Activated CD4-positive, alpha-beta memory T cell treated with anti-CD3 and anti-CD28 coated beads, Interleukin-2, amount 10 ng/mL, durations not matched to agents 7 days and 5 days (primary cell): ENCODE results near the gene NUDT9. TPM values are rescaled to one million over a fixed set of nuclear protein-coding genes. Genes with fewer than 3 reads are reported as not detected.
"Not testable (repeated sequence)": the region's sequence is repeated elsewhere in the genome, so short reads cannot be mapped to it uniquely, and the experiment has no call there.

Source experiments
- CTCF ChIA-PET: fragments of 350-600 bp; sonication (Branson Sonifier 250); formaldehyde crosslinking; loops from one replicate; lab custom pipeline; 2021; ENCODE audit warnings: antibody characterized with exemption, inconsistent platforms; lab: Charles Lee
- POLR2A ChIA-PET: fragments of 350-600 bp; sonication (Branson Sonifier 250); formaldehyde crosslinking; loops from one replicate; lab custom pipeline; 2021; ENCODE audit warnings: antibody characterized with exemption; lab: Charles Lee
- DNase-seq: peaks from one replicate; pipeline ENCODE4 v3.0.0-alpha.2; 2020
- H3K27ac Mint-ChIP-seq: one replicate; pipeline ENCODE4 v1.8.0; 2021; ENCODE audit warnings: mild to moderate bottlenecking, mixed read lengths
- H3K27me3 Mint-ChIP-seq: one replicate; pipeline ENCODE4 v1.8.0; 2021; ENCODE audit warnings: mixed read lengths
- H3K36me3 Mint-ChIP-seq: one replicate; pipeline ENCODE4 v1.8.0; 2021; ENCODE audit warnings: low read depth, mixed read lengths
- H3K4me1 Mint-ChIP-seq: one replicate; pipeline ENCODE4 v1.8.0; 2021; ENCODE audit warnings: mixed read lengths
- H3K4me3 Mint-ChIP-seq: one replicate; pipeline ENCODE4 v1.8.0; 2021; ENCODE audit warnings: mild to moderate bottlenecking, mixed read lengths
- H3K9me3 Mint-ChIP-seq: one replicate; pipeline ENCODE4 v1.8.0; 2021; ENCODE audit warnings: mixed read lengths
- total RNA-seq, 2 experiments: library from RNA; stranded (reverse); gene quantifications; one replicate each; pipeline ENCODE4 v1.2.3, GENCODE V29; 2021

The NUDT9 gene
- total RNA-seq, 2 experiments from 2014 or later, result 7.4 to 8.4 TPM

DNA sequence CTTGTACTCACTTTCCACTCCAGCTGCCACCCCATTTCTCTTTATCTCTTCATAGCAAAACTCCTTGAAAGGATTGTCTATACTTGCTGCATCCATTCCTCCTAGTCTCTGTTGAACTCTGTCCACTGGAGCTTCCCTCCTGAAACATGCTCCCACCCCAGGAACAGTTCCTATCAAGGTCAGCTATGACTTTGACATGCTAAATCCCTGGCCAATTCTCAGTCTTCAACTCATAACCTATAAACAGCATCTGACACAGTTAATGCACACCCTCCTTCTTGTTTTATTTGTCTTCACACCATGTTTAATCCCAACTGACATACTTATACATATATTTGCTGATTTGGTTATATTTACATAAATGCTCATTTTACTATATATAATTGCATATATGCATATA is 59.0 kb downstream of the NUDT9 start:
- DNase-seq, result no peak
- POLR2A ChIA-PET, result no interaction called here
- Mint-ChIP-seq H3K27ac (no peak overlapping the region), H3K27me3 (peaks cover 1% of the 10 kb centered on the region), H3K4me3 (no peak overlapping the region), H3K36me3 (no peaks in the 10 kb centered on the region), H3K9me3 (peaks cover 7% of the 10 kb centered on the region), H3K4me1 (no peaks in the 10 kb centered on the region)
- CTCF ChIA-PET, result no interaction called here

DNA sequence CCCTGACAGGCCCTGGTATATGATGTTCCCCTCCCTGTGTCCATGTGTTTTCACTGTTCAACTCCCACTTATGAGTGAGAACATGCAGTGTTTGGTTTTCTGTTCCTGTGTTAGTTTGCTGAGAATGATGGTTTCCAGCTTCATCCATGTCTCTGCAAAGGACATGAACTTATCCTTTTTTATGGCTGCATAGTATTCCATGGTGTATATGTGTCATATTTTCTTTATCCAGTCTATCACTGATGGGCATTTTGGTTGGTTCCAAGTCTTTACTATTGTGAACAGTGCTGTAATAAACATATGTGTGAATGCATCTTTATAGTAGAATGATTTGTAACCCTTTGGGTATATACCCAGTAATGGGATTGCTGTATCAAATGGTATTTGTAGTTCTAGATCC is 60.9 kb downstream of the NUDT9 start:
- H3K27ac Mint-ChIP-seq, H3K27me3 Mint-ChIP-seq, H3K4me1 Mint-ChIP-seq, DNase-seq, POLR2A ChIA-PET, H3K4me3 Mint-ChIP-seq, H3K36me3 Mint-ChIP-seq: not testable (repeated sequence)
- CTCF ChIA-PET, result interaction anchor here (1.6 kb wide), 1 partner anchor 16 kb away, joined by 5 read pairs; no protein-coding TSS in a partner anchor
- H3K9me3 Mint-ChIP-seq, result peaks cover 12% of the 10 kb centered on the region

DNA sequence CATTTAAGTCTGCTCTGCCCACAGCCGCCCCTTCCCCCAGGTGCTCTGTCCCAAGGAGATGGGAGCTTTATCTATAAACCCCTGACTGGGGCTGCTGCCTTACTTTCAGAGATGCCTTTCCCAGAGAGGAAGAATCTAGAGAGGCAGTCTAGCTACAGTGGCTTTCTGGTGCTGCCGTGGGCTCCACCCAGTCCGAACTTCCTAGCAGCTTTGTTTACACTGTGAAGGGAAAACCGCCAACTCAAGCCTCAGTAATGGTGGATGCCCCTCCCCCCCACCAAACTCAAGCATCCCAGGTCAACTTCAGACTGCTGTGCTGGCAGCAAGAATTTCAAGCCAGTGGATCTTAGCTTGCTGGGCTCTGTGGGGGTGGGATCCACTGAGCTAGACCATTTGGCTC is 66.3 kb downstream of the NUDT9 start:
- H3K27me3 Mint-ChIP-seq, H3K27ac Mint-ChIP-seq, DNase-seq, H3K36me3 Mint-ChIP-seq, CTCF ChIA-PET, H3K4me3 Mint-ChIP-seq, POLR2A ChIA-PET, H3K4me1 Mint-ChIP-seq: not testable (repeated sequence)
- peaks cover 12% of the 10 kb centered on the region for H3K9me3 Mint-ChIP-seq

- H3K4me1 Mint-ChIP-seq, result peaks cover 4% of the 10 kb centered on the region
- H3K36me3 Mint-ChIP-seq, result peaks cover 7% of the 10 kb centered on the region
- DNase-seq, result no peak
- ChIA-PET POLR2A (no interaction called here), CTCF (interaction anchor here (1.3 kb wide), 1 partner anchor 99 kb away, joined by 3 read pairs; the partner anchor contains the start of gene HSD17B11)
- no peak overlapping the region for H3K27ac Mint-ChIP-seq
- peaks cover 8% of the 10 kb centered on the region for H3K9me3 Mint-ChIP-seq
- H3K27me3 Mint-ChIP-seq, result peaks cover 1% of the 10 kb centered on the region
- no peak overlapping the region for H3K4me3 Mint-ChIP-seq
These were observed 67.3 kb downstream of the NUDT9 start for GRCh38 chr4:87489678-87490077.

GRCh38 chr4:87490664-87491369 is 68.4 kb downstream of the NUDT9 start:
- H3K27ac Mint-ChIP-seq, result no peak overlapping the region
- peaks cover 5% of the 10 kb centered on the region for H3K9me3 Mint-ChIP-seq
- ChIA-PET CTCF (interaction anchor here (1.3 kb wide), 1 partner anchor 100 kb away, joined by 3 read pairs; the partner anchor contains the start of gene HSD17B11), POLR2A (interaction anchor here (1.2 kb wide), 1 partner anchor 22 kb away, joined by 3 read pairs; no protein-coding TSS in a partner anchor)
- H3K27me3 Mint-ChIP-seq, result no peaks in the 10 kb centered on the region
- H3K4me3 Mint-ChIP-seq, result no peak overlapping the region
- H3K4me1 Mint-ChIP-seq, result peaks cover 4% of the 10 kb centered on the region
- no peak for DNase-seq
- H3K36me3 Mint-ChIP-seq, result peaks cover 7% of the 10 kb centered on the region

DNA sequence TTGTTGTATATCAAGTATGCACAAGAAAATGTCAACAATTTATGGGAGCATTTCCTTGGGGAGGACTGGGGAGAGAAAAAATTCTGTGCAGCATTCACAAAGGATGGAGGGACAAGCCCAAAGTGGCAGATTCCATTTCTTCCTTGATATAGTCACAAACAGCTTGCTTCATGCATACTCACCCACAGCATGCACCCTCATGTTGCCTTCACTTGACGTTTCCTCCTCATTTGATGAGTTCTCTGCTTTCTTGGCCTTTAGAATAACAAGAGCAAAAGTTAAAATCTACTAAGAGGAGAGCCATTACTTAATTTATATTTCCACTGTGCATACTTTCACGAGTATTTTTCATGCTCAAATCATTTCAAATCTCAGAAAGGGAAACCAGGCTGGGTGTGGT is 69.1 kb downstream of the NUDT9 start:
- no peak overlapping the region for H3K4me3 Mint-ChIP-seq
- ChIA-PET CTCF (no interaction called here), POLR2A (interaction anchor here (1.2 kb wide), 1 partner anchor 23 kb away, joined by 3 read pairs; no protein-coding TSS in a partner anchor)
- no peak overlapping the region for H3K27ac Mint-ChIP-seq
- H3K27me3 Mint-ChIP-seq, result no peaks in the 10 kb centered on the region
- H3K36me3 Mint-ChIP-seq, result peaks cover 7% of the 10 kb centered on the region
- no peak for DNase-seq
- H3K4me1 Mint-ChIP-seq, result peaks cover 4% of the 10 kb centered on the region
- H3K9me3 Mint-ChIP-seq, result peaks cover 5% of the 10 kb centered on the region

GRCh38 chr4:87491851-87492250 is 69.5 kb downstream of the NUDT9 start:
- H3K4me3 Mint-ChIP-seq, POLR2A ChIA-PET: not testable (repeated sequence)
- CTCF ChIA-PET, result interaction anchor here (0.6 kb wide), 1 partner anchor 34 kb away, joined by 3 read pairs; no protein-coding TSS in a partner anchor

GRCh38 chr4:87493115-87493514 is 70.7 kb downstream of the NUDT9 start:
- peaks cover 6% of the 10 kb centered on the region for H3K4me1 Mint-ChIP-seq
- ChIA-PET CTCF (no interaction called here), POLR2A (no interaction called here)

More at GRCh38 chr4:87491851-87492250, 69.5 kb downstream of the NUDT9 start:
- H3K9me3 Mint-ChIP-seq, DNase-seq, H3K36me3 Mint-ChIP-seq, H3K4me1 Mint-ChIP-seq, H3K27me3 Mint-ChIP-seq, H3K27ac Mint-ChIP-seq: not testable (repeated sequence)

GRCh38 chr4:87497159-87497558 is 74.8 kb downstream of the NUDT9 start:
- Mint-ChIP-seq H3K9me3 (no peaks in the 10 kb centered on the region), H3K4me3 (no peak overlapping the region), H3K27me3 (no peaks in the 10 kb centered on the region), H3K4me1 (peaks cover 26% of the 10 kb centered on the region), H3K36me3 (peaks cover 2% of the 10 kb centered on the region), H3K27ac (no peak overlapping the region)
- ChIA-PET CTCF (interaction anchor here (0.7 kb wide), 1 partner anchor 106 kb away, joined by 3 read pairs; the partner anchor contains the start of gene HSD17B11), POLR2A (no interaction called here)
- DNase-seq, result no peak

More at GRCh38 chr4:87493115-87493514, 70.7 kb downstream of the NUDT9 start:
- DNase-seq, result no peak
- Mint-ChIP-seq H3K36me3 (peaks cover 2% of the 10 kb centered on the region), H3K9me3 (no peaks in the 10 kb centered on the region), H3K27ac (no peak overlapping the region), H3K4me3 (no peak overlapping the region), H3K27me3 (no peaks in the 10 kb centered on the region)

- Mint-ChIP-seq H3K4me1 (peaks cover 26% of the 10 kb centered on the region), H3K4me3 (no peak overlapping the region), H3K27ac (no peak overlapping the region), H3K36me3 (peaks cover 2% of the 10 kb centered on the region), H3K9me3 (no peaks in the 10 kb centered on the region), H3K27me3 (no peaks in the 10 kb centered on the region)
- ChIA-PET CTCF (interaction anchor here (0.7 kb wide), 1 partner anchor 106 kb away, joined by 3 read pairs; the partner anchor contains the start of gene HSD17B11), POLR2A (no interaction called here)
- DNase-seq, result no peak
These were observed 75.2 kb downstream of the NUDT9 start for GRCh38 chr4:87497578-87497977.

GRCh38 chr4:87498446-87498900 is 76.1 kb downstream of the NUDT9 start:
- CTCF ChIA-PET, result interaction anchor here (0.7 to 1.4 kb wide), 4 partner anchors 147 to 713 kb away, joined by 3 read pairs; partner anchors contain the start of gene AFF1

GRCh38 chr4:87499403-87500091 is 77.2 kb downstream of the NUDT9 start:
- ChIA-PET POLR2A (interaction anchor here (1.1 kb wide), 1 partner anchor 58 kb away, joined by 3 read pairs; no protein-coding TSS in a partner anchor), CTCF (interaction anchor here (0.6 to 1.4 kb wide), 5 partner anchors 35 to 858 kb away, joined by 3 to 4 read pairs (median 3); no protein-coding TSS in a partner anchor)
- Mint-ChIP-seq H3K36me3 (no peaks in the 10 kb centered on the region), H3K4me1 (peaks cover 26% of the 10 kb centered on the region), H3K27me3 (no peaks in the 10 kb centered on the region), H3K9me3 (no peaks in the 10 kb centered on the region), H3K27ac (peak overlapping the region; percentile 40), H3K4me3 (peak overlapping the region; percentile 10)
- DNase-seq, result no peak

More at GRCh38 chr4:87498446-87498900, 76.1 kb downstream of the NUDT9 start:
- Mint-ChIP-seq H3K4me1 (peaks cover 26% of the 10 kb centered on the region), H3K4me3 (peak overlapping the region; percentile 11), H3K36me3 (no peaks in the 10 kb centered on the region), H3K27ac (peak overlapping the region; percentile 14), H3K27me3 (no peaks in the 10 kb centered on the region), H3K9me3 (no peaks in the 10 kb centered on the region)
- DNase-seq, result no peak
- POLR2A ChIA-PET, result interaction anchor here (0.6 to 1.1 kb wide), 2 partner anchors 59 to 140 kb away, joined by 3 read pairs; no protein-coding TSS in a partner anchor
